Trophoblast cell (in vitro differentiated cells and primary cell): Measurements from ENCODE around the gene TCTN3.
"Not testable (repeated sequence)": the region's sequence is repeated elsewhere in the genome, so short reads cannot be mapped to it uniquely, and the experiment has no call there.

Experiments
- DNase-seq, 2 donors: peaks; one replicate each; pipeline ENCODE4 v3.0.0-alpha.2; 2016
- H2AFZ ChIP-seq: 2 replicates; pipeline ENCODE4 v1.6.1; 2013; ENCODE audit warnings: low read length, moderate library complexity, mild to moderate bottlenecking; ENCODE audit not compliant: insufficient read depth, poor library complexity
- H2AK5ac ChIP-seq: 2 replicates; pipeline ENCODE4 v1.6.1; 2013; ENCODE audit warnings: mild to moderate bottlenecking, low read length
- H2BK120ac ChIP-seq: 2 replicates; pipeline ENCODE4 v1.6.1; 2013; ENCODE audit warnings: low read length, mild to moderate bottlenecking, moderate library complexity; ENCODE audit not compliant: insufficient read depth, poor library complexity
- H2BK12ac ChIP-seq: 2 replicates; pipeline ENCODE4 v1.6.1; 2013; ENCODE audit warnings: mild to moderate bottlenecking, low read length, moderate library complexity
- H2BK5ac ChIP-seq: 2 replicates; pipeline ENCODE4 v1.6.1; 2013; ENCODE audit warnings: low read length, low read depth, moderate library complexity, mild to moderate bottlenecking; ENCODE audit not compliant: poor library complexity
- H3K14ac ChIP-seq: 2 replicates; pipeline ENCODE4 v1.6.1; 2013; ENCODE audit warnings: mild to moderate bottlenecking, low read length
- H3K18ac ChIP-seq: 2 replicates; pipeline ENCODE4 v1.6.1; 2013; ENCODE audit warnings: mild to moderate bottlenecking, low read length
- H3K23ac ChIP-seq: 2 replicates; pipeline ENCODE4 v1.6.1; 2013; ENCODE audit warnings: low read length
- H3K27ac ChIP-seq: 2 replicates; pipeline ENCODE4 v1.5.1; 2013; ENCODE audit warnings: low read depth, mild to moderate bottlenecking, inconsistent platforms, low read length, moderate library complexity
- H3K27me3 ChIP-seq: 2 replicates; pipeline ENCODE4 v1.6.1; 2013; ENCODE audit warnings: inconsistent platforms, mild to moderate bottlenecking, low read length, moderate library complexity; ENCODE audit not compliant: insufficient read depth
- H3K36me3 ChIP-seq, 2 experiments: 1 replicate in 1 of 2; 2 replicates in 1 of 2; pipeline ENCODE4 v1.6.1; 2013; ENCODE audit warnings: low read length in 2 of 2, mild to moderate bottlenecking in 2 of 2, moderate library complexity in 1 of 2; ENCODE audit not compliant: insufficient read depth in 2 of 2, control insufficient read depth in 1 of 2
- H3K4ac ChIP-seq: 2 replicates; pipeline ENCODE4 v1.6.1; 2013; ENCODE audit warnings: low read depth, mild to moderate bottlenecking, low read length, moderate library complexity
- H3K4me1 ChIP-seq, 2 experiments: 1 replicate in 1 of 2; 2 replicates in 1 of 2; pipeline ENCODE4 v1.6.1; 2013; ENCODE audit warnings: low read length in 2 of 2, mild to moderate bottlenecking in 2 of 2, moderate library complexity in 1 of 2; ENCODE audit not compliant: insufficient read depth in 2 of 2, control insufficient read depth in 1 of 2
- H3K4me2 ChIP-seq: 2 replicates; pipeline ENCODE4 v1.6.1; 2013; ENCODE audit warnings: inconsistent platforms, mild to moderate bottlenecking, low read length, moderate library complexity
- H3K4me3 ChIP-seq: 2 replicates; pipeline ENCODE4 v1.5.1; 2013; ENCODE audit warnings: mild to moderate bottlenecking, low read depth, low read length, inconsistent platforms
- H3K79me1 ChIP-seq: one replicate; pipeline ENCODE4 v1.6.1; 2013; ENCODE audit warnings: low read length
- H3K79me2 ChIP-seq: 2 replicates; pipeline ENCODE4 v1.6.1; 2013; ENCODE audit warnings: low read length, mild to moderate bottlenecking; ENCODE audit not compliant: control insufficient read depth, insufficient read depth, poor library complexity
- H3K9ac ChIP-seq: 2 replicates; pipeline ENCODE4 v1.6.1; 2013; ENCODE audit warnings: mild to moderate bottlenecking, low read length
- H3K9me3 ChIP-seq: 2 replicates; pipeline ENCODE4 v1.6.1; 2013; ENCODE audit warnings: low read depth, mild to moderate bottlenecking, control low read depth, inconsistent platforms, low read length; ENCODE audit not compliant: insufficient read depth
- H4K12ac ChIP-seq: 2 replicates; pipeline ENCODE4 v1.6.1; 2013; ENCODE audit warnings: low read depth, mild to moderate bottlenecking, low read length, moderate library complexity
- H4K8ac ChIP-seq: 2 replicates; pipeline ENCODE4 v1.6.1; 2013; ENCODE audit warnings: low read depth, mild to moderate bottlenecking, low read length, moderate library complexity
- H4K91ac ChIP-seq: one replicate; pipeline ENCODE4 v1.6.1; 2013; ENCODE audit warnings: low read depth, mild to moderate bottlenecking, low read length, moderate library complexity
- WGBS: extraction: QIAGEN DNeasy Blood & Tissue Kit; methylation state at CpG from one replicate; pipeline ENCODE4 v1.1.7; 2013; ENCODE audit warnings: missing lambda C conversion rate; ENCODE audit not compliant: insufficient read length, insufficient coverage; ENCODE audit errors: extremely low coverage; 5-methylcytosine and 5-hydroxymethylcytosine counted together

The TCTN3 gene

GRCh38 chr10:95675403-95676116 is 18.2 kb downstream of the TCTN3 start:
- Histone ChIP-seq H2AK5ac (no peak overlapping the region), H3K4me2 (no peak overlapping the region), H2BK5ac (no peak overlapping the region), H3K27ac (no peak overlapping the region), H3K18ac (no peak overlapping the region), H3K14ac (no peak overlapping the region), H3K4ac (no peak overlapping the region), H3K4me3 (no peak overlapping the region), H3K9ac (no peak overlapping the region), H2BK120ac (no peak overlapping the region), H3K9me3 (no peaks in the 10 kb centered on the region), H2BK12ac (no peak overlapping the region), H3K36me3 (peaks cover 2 to 4% of the 10 kb centered on the region in 2 experiments), H4K12ac (no peak overlapping the region), H3K23ac (no peak overlapping the region), H3K27me3 (no peaks in the 10 kb centered on the region), H3K79me2 (no peaks in the 10 kb centered on the region), H4K91ac (no peak overlapping the region), H2AFZ (no peak overlapping the region), H3K4me1 (no peaks in the 10 kb centered on the region), H4K8ac (no peak overlapping the region), H3K79me1 (no peaks in the 10 kb centered on the region)
- no peak for DNase-seq
- WGBS, result no CpG with 5 or more reads among the region's 1 CpG

GRCh38 chr10:95674643-95675042 is 19.1 kb downstream of the TCTN3 start:
- Histone ChIP-seq H3K4me3 (no peak overlapping the region), H3K79me1 (no peaks in the 10 kb centered on the region), H3K79me2 (no peaks in the 10 kb centered on the region), H2BK120ac (no peak overlapping the region), H3K18ac (no peak overlapping the region), H4K91ac (no peak overlapping the region), H4K12ac (no peak overlapping the region), H3K9ac (no peak overlapping the region), H3K36me3 (peaks cover 2% of the 10 kb centered on the region in 2 experiments), H3K4me2 (no peak overlapping the region), H3K27me3 (no peaks in the 10 kb centered on the region), H3K27ac (no peak overlapping the region), H3K4me1 (no peaks in the 10 kb centered on the region), H4K8ac (no peak overlapping the region), H3K9me3 (no peaks in the 10 kb centered on the region), H3K4ac (no peak overlapping the region), H3K23ac (no peak overlapping the region), H2BK5ac (no peak overlapping the region), H2BK12ac (no peak overlapping the region), H2AFZ (no peak overlapping the region), H3K14ac (no peak overlapping the region), H2AK5ac (no peak overlapping the region)
- no peak for DNase-seq
- WGBS, result no CpG with 5 or more reads among the region's 1 CpG

DNA sequence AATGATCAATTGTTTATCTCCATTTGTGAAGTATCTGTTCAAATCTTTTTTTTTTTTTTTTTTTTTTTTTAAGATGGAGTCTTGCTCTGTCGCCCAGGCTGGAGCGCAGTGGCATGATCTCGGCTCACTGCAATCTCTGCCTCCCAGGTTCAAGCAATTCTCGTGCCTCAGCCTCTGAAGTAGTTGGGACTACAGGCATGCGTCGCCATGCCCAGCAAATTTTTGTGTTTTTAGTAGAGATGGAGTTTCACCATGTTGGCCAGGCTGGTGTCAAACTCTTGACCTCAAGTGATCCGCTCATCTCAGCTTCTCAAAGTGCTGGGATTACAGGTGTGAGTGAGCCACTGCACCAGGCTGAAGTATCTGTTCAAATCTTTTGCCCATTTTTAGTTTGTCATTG is 21.1 kb downstream of the TCTN3 start:
- WGBS, result no CpG with 5 or more reads among the region's 7 CpGs
- H3K36me3 ChIP-seq, H3K18ac ChIP-seq, H2AK5ac ChIP-seq, H2BK12ac ChIP-seq, H3K9ac ChIP-seq, H3K9me3 ChIP-seq, H3K79me1 ChIP-seq, H3K27me3 ChIP-seq, H3K23ac ChIP-seq, H3K4me2 ChIP-seq, H3K4ac ChIP-seq, H3K14ac ChIP-seq, H2BK5ac ChIP-seq, H2AFZ ChIP-seq, H3K27ac ChIP-seq, H4K12ac ChIP-seq, H2BK120ac ChIP-seq, H3K4me1 ChIP-seq, H3K79me2 ChIP-seq, H4K91ac ChIP-seq, H4K8ac ChIP-seq, H3K4me3 ChIP-seq: not testable (repeated sequence)
- DNase-seq, result peak; percentile 50 to 58

DNA sequence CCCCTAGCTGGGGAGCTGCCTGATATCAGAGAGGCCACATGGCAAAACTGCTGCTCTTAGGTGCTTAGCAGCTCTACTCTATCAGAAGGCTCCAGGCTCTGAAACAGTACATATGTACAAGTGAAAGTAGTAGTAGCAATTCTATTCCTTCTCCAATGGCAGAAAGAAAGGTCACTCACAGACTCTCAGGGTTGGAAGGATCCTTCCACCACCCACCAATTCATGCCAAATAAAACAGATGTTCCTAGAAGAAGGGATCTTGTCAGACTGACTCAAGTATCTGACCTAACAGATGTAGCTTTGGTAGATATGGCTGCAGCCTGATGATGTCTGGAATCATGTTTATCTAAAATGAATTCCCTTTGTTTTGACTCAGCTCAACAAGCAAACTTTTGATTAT is 29.2 kb downstream of the TCTN3 start:
- Histone ChIP-seq H3K36me3 (peaks cover 2 to 6% of the 10 kb centered on the region in 2 experiments), H3K27ac (no peak overlapping the region), H3K27me3 (no peaks in the 10 kb centered on the region), H3K4me1 (no peaks in the 10 kb centered on the region), H3K14ac (no peak overlapping the region), H3K9ac (no peak overlapping the region), H3K79me1 (no peaks in the 10 kb centered on the region), H2BK5ac (no peak overlapping the region), H4K91ac (no peak overlapping the region), H4K8ac (no peak overlapping the region), H3K4me3 (no peak overlapping the region), H3K4ac (no peak overlapping the region), H4K12ac (no peak overlapping the region), H3K9me3 (no peaks in the 10 kb centered on the region), H3K79me2 (no peaks in the 10 kb centered on the region), H2BK120ac (no peak overlapping the region), H2AK5ac (no peak overlapping the region), H3K18ac (no peak overlapping the region), H2BK12ac (no peak overlapping the region), H3K4me2 (no peak overlapping the region), H2AFZ (no peak overlapping the region), H3K23ac (no peak overlapping the region)
- no peak for DNase-seq
